AG04450 (cell line): ENCODE data around the gene STAG2. TPM values are rescaled to one million over a fixed set of nuclear protein-coding genes. Genes with fewer than 3 reads are reported as not detected.
"Not testable (repeated sequence)": the region's sequence is repeated elsewhere in the genome, so short reads cannot be mapped to it uniquely, and the experiment has no call there.

Experiments
- CTCF ChIA-PET: fragments of 300-600, 350-600 bp; formaldehyde crosslinking; extraction: SDS; loops from one replicate; lab custom pipeline; 2022; ENCODE audit warnings: antibody characterized with exemption, inconsistent platforms; lab: Charles Lee
- POLR2A ChIA-PET: fragments of 350-600 bp; formaldehyde crosslinking; extraction: SDS; loops from one replicate; lab custom pipeline; 2021; ENCODE audit warnings: antibody characterized with exemption, inconsistent platforms; lab: Yijun Ruan, JAX
- DNase-seq: peaks from one replicate; pipeline ENCODE4 v3.0.0-alpha.2; 2011; ENCODE audit warnings: low read depth, low spot score
- H3K27ac ChIP-seq: one replicate; pipeline ENCODE4 v1.5.1; 2012; ENCODE audit warnings: low read depth, low read length, control low read depth
- H3K27me3 ChIP-seq: one replicate; pipeline ENCODE4 v1.6.0; 2012; ENCODE audit warnings: low read length; ENCODE audit not compliant: control insufficient read depth, insufficient read depth
- H3K4me3 ChIP-seq: 2 replicates; pipeline ENCODE4 v1.5.1; 2011; ENCODE audit warnings: mild to moderate bottlenecking, low read depth, low read length, control low read depth
- H3K9me3 ChIP-seq: 2 replicates; pipeline ENCODE4 v1.5.1; 2012; ENCODE audit warnings: low read length; ENCODE audit not compliant: control insufficient read depth, insufficient read depth
- polyA plus RNA-seq: library from polyadenylated mRNA; depleted of rRNA; stranded (reverse); fragments of >200 nt; gene quantifications from 2 replicates; pipeline ENCODE4 v1.2.3, GENCODE V29; 2011
- TF ChIP-seq, protein P1 (sequence below): IDR thresholded peaks from 2 replicates; pipeline ENCODE4 v1.5.1; 2011; ENCODE audit warnings: low read depth, low read length, control low read depth, inconsistent platforms

STAG2 gene
- polyA plus RNA-seq, 1 experiment = 56.2 TPM

DNA sequence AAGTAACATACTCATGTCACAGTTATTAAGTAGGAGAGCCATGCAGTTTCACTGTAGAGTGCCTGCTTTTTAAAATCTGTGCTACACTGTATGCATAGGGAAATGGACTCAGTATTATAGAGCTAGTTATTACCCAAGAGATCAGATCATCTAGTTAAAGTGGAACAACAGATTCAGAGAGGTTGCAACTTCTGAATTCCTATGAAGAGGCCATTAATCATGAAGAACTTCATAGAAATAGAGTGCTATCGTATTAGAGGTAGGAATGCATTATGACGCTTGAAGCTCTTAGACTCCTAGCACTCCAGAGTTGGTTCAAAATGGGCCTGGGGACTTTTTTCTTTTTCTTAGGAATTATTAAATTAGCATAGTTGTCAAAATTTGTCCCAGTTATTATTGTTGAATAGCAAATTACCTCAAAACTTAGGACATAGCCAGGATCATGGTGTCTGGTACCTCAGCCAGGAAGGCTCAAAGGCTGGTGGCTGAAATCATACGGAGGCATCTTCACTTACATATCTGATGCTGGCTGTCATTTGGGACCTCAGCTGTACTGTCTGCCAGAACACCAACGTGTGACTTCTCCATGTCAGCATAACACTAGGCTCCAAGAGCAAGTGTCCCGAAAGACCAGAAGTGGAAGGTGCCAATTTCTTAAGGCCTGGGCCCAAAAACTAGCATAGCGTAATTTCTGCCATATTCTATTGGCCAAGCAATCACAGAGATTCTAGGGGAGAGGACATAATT is 125.7 kb downstream of the STAG2 start:
- DNase-seq = no peak
- no peak overlapping the region for H3K4me3 ChIP-seq
- ChIA-PET CTCF (interaction anchor here (1.3 kb wide), 1 partner anchor 11 kb away, joined by 3 read pairs; no protein-coding TSS in a partner anchor), POLR2A (no interaction called here)
- no peaks in the 10 kb centered on the region for H3K9me3 ChIP-seq
- no peak overlapping the region for H3K27ac ChIP-seq
- TF ChIP-seq, protein P1, sequence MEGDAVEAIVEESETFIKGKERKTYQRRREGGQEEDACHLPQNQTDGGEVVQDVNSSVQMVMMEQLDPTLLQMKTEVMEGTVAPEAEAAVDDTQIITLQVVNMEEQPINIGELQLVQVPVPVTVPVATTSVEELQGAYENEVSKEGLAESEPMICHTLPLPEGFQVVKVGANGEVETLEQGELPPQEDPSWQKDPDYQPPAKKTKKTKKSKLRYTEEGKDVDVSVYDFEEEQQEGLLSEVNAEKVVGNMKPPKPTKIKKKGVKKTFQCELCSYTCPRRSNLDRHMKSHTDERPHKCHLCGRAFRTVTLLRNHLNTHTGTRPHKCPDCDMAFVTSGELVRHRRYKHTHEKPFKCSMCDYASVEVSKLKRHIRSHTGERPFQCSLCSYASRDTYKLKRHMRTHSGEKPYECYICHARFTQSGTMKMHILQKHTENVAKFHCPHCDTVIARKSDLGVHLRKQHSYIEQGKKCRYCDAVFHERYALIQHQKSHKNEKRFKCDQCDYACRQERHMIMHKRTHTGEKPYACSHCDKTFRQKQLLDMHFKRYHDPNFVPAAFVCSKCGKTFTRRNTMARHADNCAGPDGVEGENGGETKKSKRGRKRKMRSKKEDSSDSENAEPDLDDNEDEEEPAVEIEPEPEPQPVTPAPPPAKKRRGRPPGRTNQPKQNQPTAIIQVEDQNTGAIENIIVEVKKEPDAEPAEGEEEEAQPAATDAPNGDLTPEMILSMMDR = no peak
- H3K27me3 ChIP-seq = no peaks in the 10 kb centered on the region

DNA sequence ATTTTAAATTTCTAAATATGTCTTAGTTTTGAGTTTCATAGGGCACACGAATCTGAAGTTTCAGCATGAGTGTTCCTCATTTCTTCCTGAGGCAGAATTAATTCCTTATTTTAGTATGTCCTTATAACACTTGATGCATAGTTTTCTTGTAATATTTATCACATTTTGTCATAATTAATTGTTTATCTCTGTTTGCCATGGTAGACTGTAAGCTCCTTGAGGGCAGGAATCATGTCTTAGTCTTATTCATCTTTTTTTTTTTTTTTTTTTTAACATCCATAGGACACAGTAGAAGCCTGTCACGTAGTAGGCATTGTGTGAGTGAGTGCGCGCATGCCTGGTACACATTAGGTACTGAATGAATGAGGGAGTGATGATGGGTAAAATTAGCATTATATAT is 131.7 kb downstream of the STAG2 start:
- no peaks in the 10 kb centered on the region for H3K27me3 ChIP-seq
- ChIA-PET POLR2A (interaction anchor here (0.7 kb wide), 1 partner anchor 258 kb away, joined by 5 read pairs; no protein-coding TSS in a partner anchor), CTCF (no interaction called here)

DNA sequence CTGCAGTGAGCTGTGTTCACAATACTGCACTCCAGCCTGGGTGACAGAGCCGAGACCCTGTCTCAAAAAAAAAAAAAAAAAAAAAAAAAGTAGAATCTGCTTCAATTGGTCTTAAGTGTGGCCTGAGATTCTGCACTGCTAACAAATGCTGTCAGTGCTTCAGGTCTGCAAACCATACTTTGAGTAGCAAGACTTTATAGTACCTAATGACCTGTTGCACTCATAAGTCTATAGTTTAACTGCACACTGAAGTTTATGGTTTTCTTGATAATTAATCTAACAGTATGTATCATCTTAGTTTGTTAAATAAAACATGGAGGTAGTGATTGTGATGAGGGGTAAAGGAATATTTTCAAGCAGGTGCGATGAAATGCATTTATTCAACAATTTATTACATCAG is 135.6 kb downstream of the STAG2 start:
- ChIA-PET CTCF (interaction anchor here (0.6 kb wide), 1 partner anchor 11 kb away, joined by 4 read pairs; no protein-coding TSS in a partner anchor), POLR2A (no interaction called here)
- DNase-seq = no peak

More for the DNA sequence above, 131.7 kb downstream of the STAG2 start:
- Histone ChIP-seq H3K27ac (no peak overlapping the region), H3K4me3 (no peak overlapping the region), H3K9me3 (no peaks in the 10 kb centered on the region)
- DNase-seq = no peak
- TF ChIP-seq, protein P1 = no peak

DNA sequence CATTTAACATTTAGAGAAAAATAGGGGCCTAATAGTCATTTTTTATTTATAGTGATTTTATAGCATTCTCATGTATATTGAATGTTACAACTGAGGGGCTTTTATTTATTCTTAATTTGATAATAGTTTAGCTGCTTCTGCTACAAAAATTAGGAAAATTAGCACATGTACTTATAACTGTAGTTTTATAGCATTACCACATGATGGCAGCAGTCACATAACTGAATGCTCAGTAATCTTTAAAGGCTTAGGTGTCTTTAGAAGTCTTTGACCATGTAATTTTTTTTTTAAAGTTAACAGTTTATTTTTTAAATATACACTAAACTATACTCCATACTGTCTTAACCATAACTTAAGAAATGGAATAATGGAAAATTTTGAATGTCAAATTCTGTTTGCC is 136.6 kb downstream of the STAG2 start:
- TF ChIP-seq, protein P1 = peak; percentile 52
- no peaks in the 10 kb centered on the region for H3K27me3 ChIP-seq
- no peak overlapping the region for H3K27ac ChIP-seq
- peak; percentile 4 for DNase-seq
- POLR2A ChIA-PET = no interaction called here
- no peak overlapping the region for H3K4me3 ChIP-seq
- H3K9me3 ChIP-seq = no peaks in the 10 kb centered on the region
- CTCF ChIA-PET = interaction anchor here (0.7 to 1.2 kb wide), 3 partner anchors 12 to 58 kb away, joined by 3 to 4 read pairs (median 3); no protein-coding TSS in a partner anchor

More for the DNA sequence above, 135.6 kb downstream of the STAG2 start:
- TF ChIP-seq, protein P1 = no peak
- no peaks in the 10 kb centered on the region for H3K27me3 ChIP-seq
- no peak overlapping the region for H3K4me3 ChIP-seq
- H3K27ac ChIP-seq = no peak overlapping the region
- H3K9me3 ChIP-seq = no peaks in the 10 kb centered on the region

DNA sequence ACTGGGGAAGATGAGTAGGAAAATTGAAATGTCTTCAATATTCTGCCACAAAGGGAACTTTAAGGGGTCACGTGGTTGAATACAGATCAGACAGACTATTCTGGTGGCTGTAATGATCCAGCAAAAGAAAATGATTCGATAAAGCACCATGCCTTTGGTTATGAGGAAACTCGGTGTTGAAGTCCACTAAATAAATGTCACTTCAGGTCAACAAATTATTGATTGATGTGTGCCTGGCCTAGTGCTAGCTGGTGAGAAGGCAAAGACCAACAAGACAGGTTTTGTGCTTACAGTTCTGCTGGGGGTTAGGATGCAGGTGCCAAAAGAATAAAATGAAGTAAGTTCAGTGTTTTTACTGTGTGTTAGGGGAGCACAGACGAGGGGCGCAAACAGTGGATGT is 142.5 kb downstream of the STAG2 start:
- no peak overlapping the region for H3K27ac ChIP-seq
- no peaks in the 10 kb centered on the region for H3K9me3 ChIP-seq
- POLR2A ChIA-PET = no interaction called here
- TF ChIP-seq, protein P1 = no peak
- no peaks in the 10 kb centered on the region for H3K27me3 ChIP-seq
- H3K4me3 ChIP-seq = no peak overlapping the region
- no peak for DNase-seq
- CTCF ChIA-PET = no interaction called here

DNA sequence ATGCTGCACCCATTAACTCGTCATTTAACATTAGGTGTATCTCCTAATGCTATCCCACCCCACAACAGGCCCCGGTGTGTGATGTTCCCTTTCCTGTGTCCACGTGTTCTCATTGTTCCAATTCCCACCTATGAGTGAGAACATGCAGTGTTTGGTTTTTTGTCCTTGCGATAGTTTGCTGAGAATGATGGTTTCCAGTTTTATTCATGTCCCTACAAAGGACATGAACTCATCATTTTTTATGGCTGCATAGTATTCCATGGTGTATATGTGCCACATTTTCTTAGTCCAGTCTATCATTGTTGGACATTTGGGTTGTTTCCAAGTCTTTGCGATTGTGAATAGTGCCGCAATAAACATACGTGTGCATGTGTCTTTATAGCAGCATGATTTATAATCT is 143.0 kb downstream of the STAG2 start:
- H3K27me3 ChIP-seq, CTCF ChIA-PET, H3K27ac ChIP-seq, POLR2A ChIA-PET, H3K4me3 ChIP-seq, H3K9me3 ChIP-seq, DNase-seq: not testable (repeated sequence)
